Left ventricle myocardium inferior (tissue), 1 donor: ENCODE measurements around the gene SLC35D3. TPM values are rescaled to one million over a fixed set of nuclear protein-coding genes. Genes with fewer than 3 reads are reported as not detected.

ENCODE experiments used
- DNase-seq: peaks from one replicate; pipeline ENCODE4 v3.0.0-alpha.2; 2020
- H3K27ac ChIP-seq: fragments of 200-600 bp; replicated peaks from 2 replicates; pipeline ENCODE4 v1.8.0; 2021
- H3K27me3 ChIP-seq: fragments of 200-600 bp; 2 replicates; pipeline ENCODE4 v1.8.0; 2021; ENCODE audit warnings: low read depth
- H3K36me3 ChIP-seq: fragments of 200-600 bp; 2 replicates; pipeline ENCODE4 v1.8.0; 2021
- H3K4me1 ChIP-seq: fragments of 200-600 bp; 2 replicates; pipeline ENCODE4 v1.8.0; 2021
- H3K4me3 ChIP-seq: fragments of 200-600 bp; 2 replicates; pipeline ENCODE4 v1.8.0; 2021; ENCODE audit warnings: mild to moderate bottlenecking, moderate library complexity
- H3K9me3 ChIP-seq: fragments of 200-600 bp; replicated peaks from 2 replicates; pipeline ENCODE4 v1.8.0; 2021
- intact Hi-C: fragments of 100-400 bp; cut with micrococcal nuclease; formaldehyde crosslinking; loops from one replicate; pipeline ENCODE4 v1.11.0; 2022
- total RNA-seq: library from RNA; stranded (reverse); fragmentation: NEBNext Ultra II Directional; extraction: Animal tissue kit (Norgen Biotek cat#: 25700); gene quantifications from one replicate; pipeline ENCODE4 v1.2.1, GENCODE V29; 2021
- TF ChIP-seq, protein P1 (sequence below): fragments of 200-600 bp; IDR thresholded peaks from 2 replicates; pipeline ENCODE4 v1.8.0; 2021; ENCODE audit warnings: antibody characterized with exemption, mild to moderate bottlenecking, borderline replicate concordance
- donor health status: DM: no; HTN: yes; CAD: no; lungs with severe emphysema.

SLC35D3 gene
- total RNA-seq, 1 donor from 2014 or later: 0.08 TPM

DNA sequence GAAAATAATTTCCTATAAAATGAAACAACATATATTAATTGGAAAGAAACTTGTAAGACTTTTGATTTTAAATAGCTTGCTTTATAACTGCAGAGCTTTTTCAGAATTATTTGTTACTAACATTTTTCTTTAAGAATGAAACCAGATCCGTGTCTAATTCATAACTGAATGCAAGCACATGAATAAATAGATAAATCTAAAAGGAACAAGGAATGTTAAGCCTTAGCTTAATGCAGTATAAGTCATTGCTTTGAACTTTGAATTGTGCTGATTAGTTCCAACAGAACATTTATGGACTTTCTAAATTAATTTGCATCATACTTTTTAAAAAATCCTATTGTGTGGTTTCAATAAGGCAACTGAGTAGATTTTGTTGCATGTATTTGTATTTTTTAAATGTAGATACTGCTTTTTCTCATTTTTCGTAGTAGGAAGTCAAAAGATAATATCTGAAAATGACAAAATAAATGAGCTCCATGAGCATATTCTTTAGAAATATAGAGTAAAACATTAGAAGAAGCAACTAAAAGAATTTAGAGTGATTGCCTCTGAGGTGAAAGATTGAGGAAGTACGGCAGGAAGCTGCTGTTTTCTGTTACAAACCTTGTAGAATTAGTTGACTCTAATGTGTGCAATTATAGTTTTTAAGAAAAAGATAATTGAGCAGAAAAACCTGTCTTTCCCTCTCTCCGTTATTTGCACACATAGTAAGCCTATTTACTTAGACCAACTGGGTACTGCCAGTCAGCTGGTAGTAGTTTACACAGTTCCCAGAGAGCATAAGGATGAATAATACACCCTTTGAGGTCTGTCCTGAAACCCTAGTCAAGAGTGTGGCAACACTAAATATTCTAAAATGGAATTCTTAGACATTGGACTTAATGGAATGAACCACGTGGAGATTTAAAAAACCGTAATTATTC, 32.6 kb upstream of the SLC35D3 start:
- Histone ChIP-seq H3K4me3 (no peak overlapping the region), H3K36me3 (no peaks in the 10 kb centered on the region), H3K9me3 (no peaks in the 10 kb centered on the region), H3K27me3 (no peaks in the 10 kb centered on the region), H3K27ac (no peak overlapping the region), H3K4me1 (peaks cover 3% of the 10 kb centered on the region)
- no peak for DNase-seq
- intact Hi-C loops: no loop called here
- TF ChIP-seq, protein P1, sequence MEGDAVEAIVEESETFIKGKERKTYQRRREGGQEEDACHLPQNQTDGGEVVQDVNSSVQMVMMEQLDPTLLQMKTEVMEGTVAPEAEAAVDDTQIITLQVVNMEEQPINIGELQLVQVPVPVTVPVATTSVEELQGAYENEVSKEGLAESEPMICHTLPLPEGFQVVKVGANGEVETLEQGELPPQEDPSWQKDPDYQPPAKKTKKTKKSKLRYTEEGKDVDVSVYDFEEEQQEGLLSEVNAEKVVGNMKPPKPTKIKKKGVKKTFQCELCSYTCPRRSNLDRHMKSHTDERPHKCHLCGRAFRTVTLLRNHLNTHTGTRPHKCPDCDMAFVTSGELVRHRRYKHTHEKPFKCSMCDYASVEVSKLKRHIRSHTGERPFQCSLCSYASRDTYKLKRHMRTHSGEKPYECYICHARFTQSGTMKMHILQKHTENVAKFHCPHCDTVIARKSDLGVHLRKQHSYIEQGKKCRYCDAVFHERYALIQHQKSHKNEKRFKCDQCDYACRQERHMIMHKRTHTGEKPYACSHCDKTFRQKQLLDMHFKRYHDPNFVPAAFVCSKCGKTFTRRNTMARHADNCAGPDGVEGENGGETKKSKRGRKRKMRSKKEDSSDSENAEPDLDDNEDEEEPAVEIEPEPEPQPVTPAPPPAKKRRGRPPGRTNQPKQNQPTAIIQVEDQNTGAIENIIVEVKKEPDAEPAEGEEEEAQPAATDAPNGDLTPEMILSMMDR: no peak

DNA sequence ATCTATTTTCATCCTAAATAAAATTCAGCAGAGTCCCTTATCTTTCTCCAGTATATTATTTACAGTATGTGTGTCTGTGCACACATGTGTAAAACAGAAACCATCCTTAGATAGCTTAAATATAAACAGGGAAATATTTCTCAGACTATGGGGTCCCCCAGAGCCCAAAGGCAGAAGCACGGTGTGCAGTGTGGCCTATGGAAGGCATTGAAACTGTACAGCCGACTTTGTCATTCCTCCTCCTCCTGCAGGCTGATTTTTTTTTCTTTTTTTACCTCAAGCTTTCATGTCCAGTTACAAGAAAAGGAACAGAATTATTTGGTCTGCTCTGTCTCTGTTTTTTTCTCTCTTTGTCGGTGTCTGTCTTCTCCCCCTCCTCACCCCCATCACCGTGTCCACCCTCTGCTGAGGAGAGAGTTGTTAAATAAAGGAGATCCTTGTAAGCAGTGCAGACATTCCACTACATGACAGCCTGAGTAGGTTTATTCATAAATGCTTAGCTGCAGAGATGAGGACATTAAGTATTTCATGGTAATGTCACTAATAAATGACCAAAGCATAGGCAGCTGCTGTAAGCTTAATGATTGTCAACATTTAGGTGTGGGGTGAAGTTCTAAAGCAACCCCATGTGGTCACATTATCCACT, 31.8 kb upstream of the SLC35D3 start:
- Histone ChIP-seq H3K9me3 (no peaks in the 10 kb centered on the region), H3K4me1 (peaks cover 3% of the 10 kb centered on the region), H3K27ac (no peak overlapping the region), H3K4me3 (no peak overlapping the region), H3K36me3 (no peaks in the 10 kb centered on the region), H3K27me3 (no peaks in the 10 kb centered on the region)
- intact Hi-C loops: no loop called here
- DNase-seq: no peak
- TF ChIP-seq, protein P1: no peak

DNA sequence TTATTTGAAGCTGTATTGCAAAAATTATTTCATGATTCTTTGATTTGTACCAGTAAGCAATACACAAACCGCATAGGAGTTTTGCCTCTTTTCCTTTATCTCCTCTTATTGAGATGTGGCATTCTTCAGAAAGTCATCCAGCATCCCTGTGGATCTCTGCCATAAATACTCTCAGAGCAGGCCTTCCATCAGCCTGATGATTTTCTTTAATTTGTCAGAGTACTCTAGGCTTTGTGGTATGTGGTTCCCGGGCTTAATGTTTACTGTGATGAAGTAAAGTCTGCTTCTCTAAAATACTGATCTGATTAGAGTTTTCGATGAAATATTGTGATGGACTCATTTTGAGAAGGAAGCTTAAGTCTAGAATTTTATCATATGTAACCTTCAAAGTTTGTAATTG, 31.1 kb upstream of the SLC35D3 start:
- H3K4me1 ChIP-seq: peaks cover 8% of the 10 kb centered on the region
- no peak overlapping the region for H3K4me3 ChIP-seq
- intact Hi-C loops: no loop called here
- no peaks in the 10 kb centered on the region for H3K36me3 ChIP-seq
- DNase-seq: no peak
- TF ChIP-seq, protein P1: no peak
- H3K9me3 ChIP-seq: no peaks in the 10 kb centered on the region
- no peaks in the 10 kb centered on the region for H3K27me3 ChIP-seq
- no peak overlapping the region for H3K27ac ChIP-seq

DNA sequence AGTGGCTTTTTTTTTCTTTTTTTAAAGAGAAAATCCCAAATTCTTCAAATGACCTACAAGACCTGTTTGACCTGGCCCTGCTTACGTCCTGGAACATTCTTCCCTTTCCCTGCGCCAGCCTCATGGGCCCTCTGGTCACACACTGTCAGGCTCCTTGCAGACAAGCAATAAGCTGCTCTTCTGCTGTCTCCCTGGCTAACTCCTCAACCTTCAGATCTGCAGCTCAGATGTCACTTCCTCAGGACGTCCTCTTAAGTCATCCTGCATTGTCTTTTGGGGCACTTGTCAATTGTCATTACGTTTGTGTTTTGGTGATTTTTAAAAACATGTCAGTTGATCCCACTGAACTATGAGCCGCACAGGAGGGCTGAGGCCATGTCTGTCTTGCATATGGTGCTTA, 28.9 kb upstream of the SLC35D3 start:
- intact Hi-C loops: no loop called here
- no peak for DNase-seq
- TF ChIP-seq, protein P1: no peak

DNA sequence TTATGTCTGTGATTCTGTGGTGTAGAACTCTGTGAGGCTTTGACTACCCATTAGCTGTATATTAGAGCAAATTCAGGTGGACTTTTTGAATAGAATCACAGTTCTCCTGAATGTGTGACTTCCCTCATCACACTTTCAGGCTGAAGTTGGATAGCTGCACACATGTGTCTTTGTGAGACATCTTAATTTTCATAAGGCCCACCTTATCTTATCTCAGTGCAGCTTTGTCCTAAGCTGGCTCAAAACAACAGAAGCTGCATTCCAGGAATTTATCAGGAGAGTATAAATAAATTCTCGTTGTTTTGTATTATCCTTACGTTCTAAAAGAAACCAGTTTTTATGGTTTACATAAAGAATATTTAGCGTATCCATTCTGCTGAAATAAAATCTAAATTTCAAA, 26.2 kb upstream of the SLC35D3 start:
- Histone ChIP-seq H3K27ac (no peak overlapping the region), H3K4me3 (no peak overlapping the region), H3K36me3 (peaks cover 28% of the 10 kb centered on the region), H3K27me3 (no peaks in the 10 kb centered on the region), H3K9me3 (no peaks in the 10 kb centered on the region), H3K4me1 (peaks cover 9% of the 10 kb centered on the region)
- TF ChIP-seq, protein P1: no peak
- intact Hi-C loops: no loop called here
- DNase-seq: no peak

More for the DNA sequence above, 28.9 kb upstream of the SLC35D3 start:
- Histone ChIP-seq H3K36me3 (peaks cover 3% of the 10 kb centered on the region), H3K9me3 (no peaks in the 10 kb centered on the region), H3K4me1 (peaks cover 12% of the 10 kb centered on the region), H3K27me3 (no peaks in the 10 kb centered on the region), H3K27ac (no peak overlapping the region), H3K4me3 (no peak overlapping the region)
